Smooth muscle cell (in vitro differentiated cells): ENCODE measurements around the gene CD1B. TPM values are rescaled to one million over a fixed set of nuclear protein-coding genes. Genes with fewer than 3 reads are reported as not detected.

Experiments
- polyA plus RNA-seq: library from polyadenylated mRNA; unstranded; fragments of >200 nt; fragmentation: Nextera tagmentation; extraction: Ambion mirVana; gene quantifications from 2 replicates; pipeline ENCODE4 v1.2.1, GENCODE V29; 2016
- total RNA-seq: library from RNA; depleted of rRNA; stranded (reverse); fragments of >200 nt; gene quantifications from 2 replicates; pipeline ENCODE4 v1.2.3, GENCODE V29; 2014

The CD1B gene
- total and polyA plus RNA-seq, 2 experiments from 2014 or later: not detected

Other genes starting within 250 kb of the CD1B start
- gene CD1D, start 150.6 kb downstream of the CD1B start, total RNA-seq: 2.2 and 2.7 TPM in 2 replicates
- gene CD1D, start 150.6 kb downstream of the CD1B start, polyA plus RNA-seq: 3.3 and 3.5 TPM in 2 replicates
- not detected in 2 replicates for gene CD1A, start 77.1 kb downstream of the CD1B start, total RNA-seq
- gene CD1A, start 77.1 kb downstream of the CD1B start, polyA plus RNA-seq: not detected in 2 replicates
- not detected in 2 replicates for gene CD1C, start 41.6 kb downstream of the CD1B start, total RNA-seq
- gene CD1C, start 41.6 kb downstream of the CD1B start, polyA plus RNA-seq: not detected in 2 replicates
- gene CD1E, start 22.4 kb upstream of the CD1B start, total RNA-seq: not detected in 2 replicates
- gene CD1E, start 22.4 kb upstream of the CD1B start, polyA plus RNA-seq: not detected in 2 replicates
- gene OR10T2, start 67.9 kb upstream of the CD1B start, total RNA-seq: not detected in 2 replicates
- not detected in 2 replicates for gene OR10T2, start 67.9 kb upstream of the CD1B start, polyA plus RNA-seq
- gene OR10K2, start 94.7 kb upstream of the CD1B start, total RNA-seq: not detected in 2 replicates
- not detected in 2 replicates for gene OR10K2, start 94.7 kb upstream of the CD1B start, polyA plus RNA-seq
- not detected in 2 replicates for gene OR10K1, start 130.3 kb upstream of the CD1B start, total RNA-seq
- gene OR10K1, start 130.3 kb upstream of the CD1B start, polyA plus RNA-seq: not detected in 2 replicates
- not detected in 2 replicates for gene OR10R2, start 140.7 kb upstream of the CD1B start, total RNA-seq
- not detected in 2 replicates for gene OR10R2, start 140.7 kb upstream of the CD1B start, polyA plus RNA-seq
- not detected in 2 replicates for gene OR6Y1, start 222.9 kb upstream of the CD1B start, total RNA-seq
- not detected in 2 replicates for gene OR6Y1, start 222.9 kb upstream of the CD1B start, polyA plus RNA-seq
- not detected in 2 replicates for gene OR6P1, start 239.0 kb upstream of the CD1B start, total RNA-seq
- not detected in 2 replicates for gene OR6P1, start 239.0 kb upstream of the CD1B start, polyA plus RNA-seq
- not detected in 2 replicates for gene OR10X1, start 248.4 kb upstream of the CD1B start, total RNA-seq
- gene OR10X1, start 248.4 kb upstream of the CD1B start, polyA plus RNA-seq: not detected in 2 replicates